T-helper 1 cell treated with Interleukin-12 subunit alpha and Interleukin-12 subunit beta and Interleukin-4 antibody, amounts not matched to agents 30 μg/mL and 1 μg/mL, for 36 hours (primary cell): Measurements from ENCODE around the gene SLC25A44.

Source experiments
- H3K27ac Mint-ChIP-seq: one replicate; pipeline ENCODE4 v1.8.0; 2021; ENCODE audit warnings: mild to moderate bottlenecking, mixed read lengths
- H3K27me3 Mint-ChIP-seq: one replicate; pipeline ENCODE4 v1.8.0; 2021; ENCODE audit warnings: low read depth, mixed read lengths
- H3K36me3 Mint-ChIP-seq: one replicate; pipeline ENCODE4 v1.8.0; 2021; ENCODE audit warnings: low read depth, mixed read lengths
- H3K4me1 Mint-ChIP-seq: one replicate; pipeline ENCODE4 v1.8.0; 2021; ENCODE audit warnings: low read depth, mixed read lengths
- H3K4me3 Mint-ChIP-seq: one replicate; pipeline ENCODE4 v1.8.0; 2021; ENCODE audit warnings: mild to moderate bottlenecking, moderate library complexity, mixed read lengths
- H3K9me3 Mint-ChIP-seq: one replicate; pipeline ENCODE4 v1.8.0; 2021; ENCODE audit warnings: mixed read lengths

Gene SLC25A44

DNA sequence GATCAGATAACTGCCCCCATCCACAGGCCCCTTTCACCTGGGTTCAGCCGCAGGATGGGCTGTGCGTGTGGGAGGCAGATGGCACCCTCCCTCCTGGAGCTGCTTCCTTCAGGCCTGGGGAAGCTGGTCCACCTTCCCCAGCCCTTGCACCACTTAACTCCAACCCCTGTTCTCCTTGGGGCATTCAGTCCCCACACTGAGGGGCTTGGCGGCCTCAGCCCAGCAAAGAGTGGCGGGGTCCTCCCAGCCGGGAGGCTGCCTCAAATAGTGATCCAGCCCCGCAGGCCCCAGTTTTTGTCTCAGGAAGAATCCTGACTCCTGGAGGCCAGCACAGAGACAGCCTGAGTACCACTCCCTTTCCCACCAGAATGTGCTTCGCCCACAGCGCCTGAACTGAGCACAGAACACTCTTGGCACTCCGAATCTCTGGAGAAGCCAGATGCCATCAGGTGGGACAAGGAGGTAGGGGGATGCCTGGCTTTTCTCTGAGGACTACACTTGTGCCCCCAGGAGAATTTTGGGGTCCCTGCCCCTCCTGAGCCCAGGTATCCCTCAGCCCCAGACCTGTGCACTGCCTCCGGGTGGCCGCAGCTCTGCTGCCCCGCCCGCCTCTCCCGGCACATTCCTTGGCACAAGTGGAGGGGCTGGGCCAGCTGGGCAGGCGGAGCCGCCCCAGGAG, 53.0 kb downstream of the SLC25A44 start:
- Mint-ChIP-seq H3K4me1 (peaks cover 8% of the 10 kb centered on the region), H3K27ac (no peak overlapping the region), H3K27me3 (no peaks in the 10 kb centered on the region), H3K36me3 (peaks cover 3% of the 10 kb centered on the region), H3K4me3 (no peak overlapping the region), H3K9me3 (no peaks in the 10 kb centered on the region)

DNA sequence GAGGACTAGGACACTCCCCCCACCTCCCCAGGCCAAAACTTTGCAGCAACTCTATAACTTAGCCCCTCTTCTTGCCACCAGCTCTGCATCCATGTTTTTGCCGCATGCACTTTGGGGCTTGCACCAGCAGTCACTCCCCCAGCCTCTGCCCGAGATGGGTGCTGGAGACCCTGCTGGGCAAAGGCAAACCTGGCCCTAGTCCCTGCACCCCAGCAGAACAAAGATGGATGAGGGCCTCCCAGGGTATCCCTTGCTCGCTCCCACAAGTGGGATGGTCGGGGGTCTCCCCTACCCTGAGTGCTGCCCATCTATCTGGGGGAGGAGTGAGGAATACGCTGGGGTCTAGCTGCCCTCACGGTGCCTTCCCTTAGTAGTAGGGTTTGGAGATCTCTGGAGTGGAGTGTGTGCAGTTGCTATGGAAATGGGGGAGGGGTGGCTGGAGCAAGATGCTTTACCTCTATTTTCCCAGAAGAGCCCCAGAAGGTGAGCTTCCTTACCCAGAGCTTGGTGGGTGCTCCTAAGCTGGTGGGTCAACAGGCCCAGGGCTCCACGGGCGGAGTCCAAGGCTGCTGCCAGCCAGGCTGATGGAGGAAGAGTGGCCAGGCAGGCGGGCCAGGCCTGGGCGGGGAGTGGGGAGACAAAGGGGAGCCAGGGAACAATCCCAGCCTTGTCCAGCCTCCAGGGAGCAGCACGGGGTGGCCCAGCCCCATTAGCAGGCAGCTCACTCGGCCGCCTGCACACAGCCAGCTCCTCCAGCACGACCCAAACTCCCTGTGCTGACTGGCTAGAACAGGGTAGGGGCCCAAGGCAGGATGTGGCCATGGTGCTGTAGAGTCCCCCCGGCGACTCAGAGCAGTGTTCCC, 53.8 kb downstream of the SLC25A44 start, which contains the start of gene PAQR6:
Gene PAQR6 (minus strand): TSS at position 597 of the 863 bp plus-strand sequence. CDS start 1,325 bp downstream, outside the sequence.
- H3K27ac Mint-ChIP-seq, result no peak within 1 kb of the TSS
- no peak within 1 kb of the TSS for H3K4me3 Mint-ChIP-seq
- no peaks in the 10 kb centered on the region for H3K9me3 Mint-ChIP-seq
- no peaks in the 10 kb centered on the region for H3K27me3 Mint-ChIP-seq
- peaks cover 8% of the 10 kb centered on the region for H3K4me1 Mint-ChIP-seq
- peaks cover 9% of the 10 kb centered on the region for H3K36me3 Mint-ChIP-seq

DNA sequence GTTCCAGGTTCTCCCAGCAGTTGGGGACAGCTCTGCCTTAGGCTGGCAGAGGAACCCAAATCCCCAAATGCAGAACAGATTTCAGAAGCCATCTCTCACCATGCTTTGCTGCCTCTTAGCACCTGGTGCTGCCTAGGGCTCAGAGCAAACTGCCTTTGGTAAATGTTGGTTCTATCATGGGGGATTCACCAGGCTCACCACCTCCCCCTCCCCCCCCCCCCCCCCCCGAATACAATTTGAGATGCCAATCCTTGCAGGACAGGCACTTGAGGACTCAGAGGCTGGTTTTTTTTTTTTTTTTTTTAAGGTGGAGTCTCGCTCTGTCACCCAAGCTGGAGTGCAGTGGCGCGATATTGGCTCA, 54.4 kb downstream of the SLC25A44 start:
- H3K27me3 Mint-ChIP-seq, result no peaks in the 10 kb centered on the region
- no peak overlapping the region for H3K4me3 Mint-ChIP-seq
- H3K4me1 Mint-ChIP-seq, result peaks cover 8% of the 10 kb centered on the region
- no peak overlapping the region for H3K27ac Mint-ChIP-seq
- H3K36me3 Mint-ChIP-seq, result peaks cover 14% of the 10 kb centered on the region
- H3K9me3 Mint-ChIP-seq, result no peaks in the 10 kb centered on the region

DNA sequence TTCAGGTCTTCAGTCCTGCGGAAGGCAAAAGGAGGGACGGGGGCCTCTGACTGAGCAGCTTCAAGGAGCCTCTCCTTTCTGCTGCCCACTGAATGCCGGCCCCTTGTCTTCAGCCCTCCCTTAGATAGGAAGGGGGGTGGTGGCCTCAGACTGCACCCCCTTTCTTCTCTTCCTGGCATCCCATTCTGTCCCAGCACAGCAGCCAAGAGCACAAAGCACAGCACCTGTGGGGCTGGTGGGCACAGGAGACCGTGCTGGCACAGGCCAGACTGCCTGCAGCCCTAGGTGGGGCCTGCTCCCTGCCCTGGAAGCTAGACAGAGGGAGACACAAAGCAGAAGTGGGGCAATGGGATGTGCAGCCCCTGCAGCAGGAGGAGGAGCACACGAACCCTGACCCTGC, 55.7 kb downstream of the SLC25A44 start:
- peaks cover 21% of the 10 kb centered on the region for H3K36me3 Mint-ChIP-seq
- H3K4me1 Mint-ChIP-seq, result peaks cover 8% of the 10 kb centered on the region
- no peaks in the 10 kb centered on the region for H3K9me3 Mint-ChIP-seq
- no peak overlapping the region for H3K4me3 Mint-ChIP-seq
- no peak overlapping the region for H3K27ac Mint-ChIP-seq
- H3K27me3 Mint-ChIP-seq, result no peaks in the 10 kb centered on the region

DNA sequence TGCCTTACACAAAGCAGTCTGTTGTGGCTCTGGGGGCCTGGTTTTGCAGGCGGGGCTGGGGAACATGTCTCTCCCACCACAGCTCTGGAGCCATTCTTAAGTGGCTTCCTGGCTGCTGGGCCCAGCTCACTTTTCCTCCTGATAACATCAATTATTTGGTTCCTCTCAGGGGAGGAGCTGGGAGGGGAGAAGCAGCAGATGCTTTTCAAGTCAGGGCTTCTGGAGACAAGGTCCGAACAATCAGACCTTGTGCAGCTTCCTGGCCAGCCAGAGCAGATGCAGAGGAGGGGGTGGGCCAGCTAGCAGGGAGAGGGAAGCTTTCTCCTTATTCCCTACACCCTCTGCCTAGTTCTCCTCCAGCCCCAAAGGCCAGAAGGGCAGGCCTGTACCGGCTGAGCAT, 57.6 kb downstream of the SLC25A44 start:
- Mint-ChIP-seq H3K9me3 (no peaks in the 10 kb centered on the region), H3K27ac (no peak overlapping the region), H3K36me3 (peaks cover 25% of the 10 kb centered on the region)

DNA sequence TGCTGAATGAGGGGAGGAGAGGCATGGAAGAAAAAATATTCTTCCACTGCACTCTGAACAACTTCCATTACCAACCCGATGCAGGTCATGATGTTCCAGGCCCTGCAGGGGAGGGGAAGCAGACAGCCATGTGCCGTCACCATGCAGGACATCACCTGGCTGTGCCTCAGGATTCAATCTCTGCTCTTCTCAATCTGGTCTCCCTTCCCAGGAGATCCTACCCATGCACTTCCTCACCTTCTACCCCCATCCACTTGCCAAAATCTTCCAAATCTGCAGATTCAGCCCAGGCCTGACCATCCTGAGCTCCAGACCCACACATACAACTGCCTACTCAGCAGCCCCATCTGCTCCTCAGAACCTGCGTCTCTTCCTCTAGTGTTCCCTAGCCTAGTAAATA, 59.7 kb downstream of the SLC25A44 start:
- Mint-ChIP-seq H3K4me3 (no peak overlapping the region), H3K36me3 (peaks cover 38% of the 10 kb centered on the region), H3K4me1 (peaks cover 7% of the 10 kb centered on the region), H3K27me3 (no peaks in the 10 kb centered on the region), H3K9me3 (no peaks in the 10 kb centered on the region), H3K27ac (no peak overlapping the region)

More for the DNA sequence above, 57.6 kb downstream of the SLC25A44 start:
- H3K4me1 Mint-ChIP-seq, result no peaks in the 10 kb centered on the region
- H3K27me3 Mint-ChIP-seq, result no peaks in the 10 kb centered on the region
- H3K4me3 Mint-ChIP-seq, result no peak overlapping the region

DNA sequence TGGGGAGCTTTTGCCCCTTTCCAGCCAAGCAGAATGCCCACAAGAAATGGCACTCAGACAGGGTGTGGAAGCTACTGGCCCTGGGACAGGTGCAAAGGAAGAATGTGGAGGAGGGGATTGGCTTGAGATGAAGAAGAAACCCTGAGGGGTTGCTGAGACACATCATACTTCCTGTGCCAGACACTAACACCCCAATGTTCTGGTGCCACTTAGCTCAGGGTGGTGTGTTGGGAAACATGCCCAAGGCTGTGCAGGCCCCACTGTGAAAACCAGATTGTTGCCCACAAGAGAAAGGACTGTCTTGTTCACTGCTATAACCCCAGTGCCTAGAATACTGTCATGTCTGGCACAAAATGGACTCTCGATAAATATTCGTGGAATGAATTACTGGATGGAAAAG, 63.8 kb downstream of the SLC25A44 start:
- H3K4me1 Mint-ChIP-seq, result peaks cover 7% of the 10 kb centered on the region
- peak overlapping the region; percentile 75 for H3K27ac Mint-ChIP-seq
- H3K4me3 Mint-ChIP-seq, result no peak overlapping the region
- peaks cover 50% of the 10 kb centered on the region for H3K36me3 Mint-ChIP-seq
- no peaks in the 10 kb centered on the region for H3K9me3 Mint-ChIP-seq
- H3K27me3 Mint-ChIP-seq, result no peaks in the 10 kb centered on the region

DNA sequence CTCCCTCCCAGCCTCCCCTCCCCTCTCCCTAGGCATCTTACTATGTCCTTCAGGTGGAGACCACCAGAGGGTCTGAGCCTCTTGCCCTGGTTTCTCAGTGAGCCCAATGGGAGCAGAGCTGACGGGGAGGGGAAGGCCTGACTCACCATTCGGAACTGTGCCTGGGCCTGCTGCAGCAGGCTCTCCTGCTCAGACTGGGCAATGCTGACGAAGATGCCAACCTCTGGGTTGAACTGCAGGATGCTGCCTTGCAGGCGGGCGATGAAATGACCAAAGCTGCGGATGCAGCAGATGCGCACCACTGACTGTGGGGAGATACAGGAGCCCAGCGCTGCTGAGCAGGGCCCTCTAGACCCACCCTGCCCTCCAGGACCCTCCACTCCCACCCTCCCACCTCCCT, 65.0 kb downstream of the SLC25A44 start:
- Mint-ChIP-seq H3K36me3 (peaks cover 51% of the 10 kb centered on the region), H3K4me3 (no peak overlapping the region), H3K9me3 (no peaks in the 10 kb centered on the region), H3K27me3 (no peaks in the 10 kb centered on the region), H3K4me1 (peaks cover 9% of the 10 kb centered on the region), H3K27ac (no peak overlapping the region)

DNA sequence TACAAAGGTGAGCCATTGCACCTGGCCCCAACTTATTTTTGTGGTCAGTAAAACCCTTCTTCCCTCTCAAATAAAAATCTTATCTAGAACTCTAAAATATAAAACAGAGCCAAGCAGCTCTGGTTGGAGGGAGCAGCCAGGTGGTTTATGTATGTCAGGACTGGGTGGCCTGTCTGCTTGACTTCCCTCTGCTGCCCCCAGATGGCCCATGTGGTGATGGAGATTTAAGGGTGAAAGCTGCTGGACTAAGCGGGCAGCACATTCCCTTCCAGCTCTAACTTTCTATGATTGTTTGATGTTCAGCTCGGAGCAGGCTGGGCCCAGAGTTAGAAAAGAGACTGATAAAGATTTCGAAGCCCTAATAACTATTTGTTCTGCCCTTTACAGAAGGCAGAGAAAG, 65.9 kb downstream of the SLC25A44 start:
- Mint-ChIP-seq H3K36me3 (peaks cover 51% of the 10 kb centered on the region), H3K9me3 (no peaks in the 10 kb centered on the region), H3K27ac (no peak overlapping the region)

DNA sequence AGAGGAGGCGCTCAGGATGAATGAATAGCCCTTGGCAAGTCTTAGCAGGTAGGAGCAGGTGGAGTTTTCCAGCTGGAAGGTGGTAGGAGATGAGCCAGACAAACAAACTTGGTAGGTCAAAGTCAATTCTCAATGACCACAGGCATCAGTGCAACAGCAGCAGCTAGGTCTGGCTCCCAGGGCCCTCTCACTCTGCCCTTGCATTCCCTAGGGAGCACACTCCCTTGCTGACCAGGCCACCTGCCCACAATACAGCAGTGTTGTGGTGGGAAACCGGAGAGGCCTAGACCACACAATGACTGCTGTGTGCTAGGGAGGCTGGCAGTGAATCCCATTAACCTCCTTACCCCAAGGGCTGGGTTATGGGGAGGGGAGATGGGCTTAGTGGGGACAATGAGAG, 67.0 kb downstream of the SLC25A44 start:
- no peaks in the 10 kb centered on the region for H3K27me3 Mint-ChIP-seq
- H3K4me3 Mint-ChIP-seq, result no peak overlapping the region
- peaks cover 9% of the 10 kb centered on the region for H3K4me1 Mint-ChIP-seq
- no peaks in the 10 kb centered on the region for H3K9me3 Mint-ChIP-seq
- no peak overlapping the region for H3K27ac Mint-ChIP-seq
- H3K36me3 Mint-ChIP-seq, result peaks cover 59% of the 10 kb centered on the region

More for the DNA sequence above, 65.9 kb downstream of the SLC25A44 start:
- Mint-ChIP-seq H3K27me3 (no peaks in the 10 kb centered on the region), H3K4me3 (no peak overlapping the region), H3K4me1 (peaks cover 9% of the 10 kb centered on the region)
